Tibial artery (tissue), 4 donors: ENCODE results near the gene COMT.

Source experiments
- DNase-seq, 2 donors: peaks; one replicate each; pipeline ENCODE4 v3.0.0-alpha.2; 2019
- H3K27ac ChIP-seq, 2 donors: fragments of 200-600 bp; sonication (generic) in 1 of 2; 1 replicate in 1 of 2; 2 replicates in 1 of 2; pipeline ENCODE4 v1.5.1; 2018 to 2019; ENCODE audit warnings: mild to moderate bottlenecking in 1 of 2
- H3K27me3 ChIP-seq, 2 donors: fragments of 200-600 bp; sonication (generic) in 1 of 2; one replicate each; pipeline versions ENCODE4 v1.5.1 to v1.6.0; 2016 to 2019
- H3K36me3 ChIP-seq, 3 donors: fragments of 200-600 bp; sonication (generic) in 2 of 3; one replicate each; pipeline ENCODE4 v1.5.1; 2016 to 2019; ENCODE audit warnings: mild to moderate bottlenecking in 2 of 3
- H3K4me1 ChIP-seq, 4 donors: fragments of 200-600 bp; sonication (generic) in 2 of 4; 1 replicate in 3 of 4; 2 replicates in 1 of 4; pipeline ENCODE4 v1.5.1; 2016 to 2019
- H3K4me3 ChIP-seq, 2 donors: fragments of 200-600 bp; sonication (generic) in 1 of 2; 1 replicate in 1 of 2; 2 replicates in 1 of 2; pipeline ENCODE4 v1.5.1; 2018 to 2019; ENCODE audit warnings: mild to moderate bottlenecking in 2 of 2
- H3K9me3 ChIP-seq, 3 donors: fragments of 200-600 bp; sonication (generic) in 1 of 3; one replicate each; pipeline ENCODE4 v1.5.1; 2016 to 2019
- intact Hi-C: fragments of 100-400 bp; cut with DNase I; formaldehyde crosslinking; loops from one replicate; pipeline ENCODE4 v1.15.0; 2023; ENCODE audit warnings: low total_unique reads
- TF ChIP-seq, protein P1 (sequence below), 2 experiments: fragments of 200-600 bp in 1 of 2; fragments of 450-650 bp in 1 of 2; IDR thresholded peaks; one replicate each; pipeline ENCODE4 v1.5.1; 2017 to 2019; ENCODE audit warnings: antibody characterized with exemption in 2 of 2, mild to moderate bottlenecking in 1 of 2, moderate library complexity in 1 of 2

COMT gene

GRCh38 chr22:19941365-19942082, at the start of gene COMT, which contains the start of gene TXNRD2:
COMT (plus strand) TSS chr22:19941772; CDS start chr22:19962527, 20,755 bp downstream.
TXNRD2 (minus strand) TSS chr22:19941818; CDS start chr22:19941803, 15 bp downstream.
- Histone ChIP-seq H3K27ac (peak within 1 kb of the TSS; percentile 96 to 98), H3K27me3 (no peaks in the 10 kb centered on the region), H3K9me3 (no peaks in the 10 kb centered on the region), H3K4me1 (peaks cover 0 to 48% (median 32%) of the 10 kb centered on the region in 4 donors), H3K4me3 (peak within 1 kb of the TSS; percentile 79 to 99), H3K36me3 (no peaks in the 10 kb centered on the region)
- peak; percentile 61 to 86 for DNase-seq
- intact Hi-C loops, result no loop called here
- TF ChIP-seq, protein P1, sequence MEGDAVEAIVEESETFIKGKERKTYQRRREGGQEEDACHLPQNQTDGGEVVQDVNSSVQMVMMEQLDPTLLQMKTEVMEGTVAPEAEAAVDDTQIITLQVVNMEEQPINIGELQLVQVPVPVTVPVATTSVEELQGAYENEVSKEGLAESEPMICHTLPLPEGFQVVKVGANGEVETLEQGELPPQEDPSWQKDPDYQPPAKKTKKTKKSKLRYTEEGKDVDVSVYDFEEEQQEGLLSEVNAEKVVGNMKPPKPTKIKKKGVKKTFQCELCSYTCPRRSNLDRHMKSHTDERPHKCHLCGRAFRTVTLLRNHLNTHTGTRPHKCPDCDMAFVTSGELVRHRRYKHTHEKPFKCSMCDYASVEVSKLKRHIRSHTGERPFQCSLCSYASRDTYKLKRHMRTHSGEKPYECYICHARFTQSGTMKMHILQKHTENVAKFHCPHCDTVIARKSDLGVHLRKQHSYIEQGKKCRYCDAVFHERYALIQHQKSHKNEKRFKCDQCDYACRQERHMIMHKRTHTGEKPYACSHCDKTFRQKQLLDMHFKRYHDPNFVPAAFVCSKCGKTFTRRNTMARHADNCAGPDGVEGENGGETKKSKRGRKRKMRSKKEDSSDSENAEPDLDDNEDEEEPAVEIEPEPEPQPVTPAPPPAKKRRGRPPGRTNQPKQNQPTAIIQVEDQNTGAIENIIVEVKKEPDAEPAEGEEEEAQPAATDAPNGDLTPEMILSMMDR (IDR thresholded peaks at IDR 0.05), result no peak

DNA sequence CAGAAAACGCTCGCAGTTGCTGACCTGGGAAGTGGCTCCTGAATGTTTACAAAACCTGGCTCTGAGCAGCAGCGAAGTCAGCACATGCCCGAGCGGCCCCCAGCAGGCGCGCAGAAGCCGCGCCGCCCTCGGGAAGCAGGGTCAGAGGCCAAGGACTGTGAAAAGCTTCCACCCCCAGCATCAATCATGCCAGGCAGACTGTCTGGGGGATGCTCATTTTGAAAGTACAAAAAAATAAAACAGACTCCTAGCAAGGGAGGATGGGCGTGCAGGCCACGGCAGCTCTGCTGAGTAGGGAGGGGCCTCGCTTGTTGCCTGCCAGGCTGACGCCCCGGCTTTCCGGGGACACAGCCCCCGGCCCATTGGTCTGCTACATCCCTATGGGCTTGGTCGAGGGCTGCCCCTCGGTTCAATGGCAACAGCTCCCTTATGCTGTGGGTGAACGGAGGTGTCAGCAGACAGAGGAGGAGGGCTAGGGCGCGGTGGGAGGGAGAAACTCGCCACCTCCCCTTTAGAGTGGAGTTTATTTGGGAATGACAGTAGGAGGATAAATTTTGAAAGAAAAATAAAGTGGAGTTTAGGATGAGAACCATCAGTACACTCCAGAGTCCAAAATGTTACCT, 49.2 kb upstream of the COMT start:
- DNase-seq, result no peak
- Histone ChIP-seq H3K27ac (no peak overlapping the region), H3K4me3 (no peak overlapping the region)

DNA sequence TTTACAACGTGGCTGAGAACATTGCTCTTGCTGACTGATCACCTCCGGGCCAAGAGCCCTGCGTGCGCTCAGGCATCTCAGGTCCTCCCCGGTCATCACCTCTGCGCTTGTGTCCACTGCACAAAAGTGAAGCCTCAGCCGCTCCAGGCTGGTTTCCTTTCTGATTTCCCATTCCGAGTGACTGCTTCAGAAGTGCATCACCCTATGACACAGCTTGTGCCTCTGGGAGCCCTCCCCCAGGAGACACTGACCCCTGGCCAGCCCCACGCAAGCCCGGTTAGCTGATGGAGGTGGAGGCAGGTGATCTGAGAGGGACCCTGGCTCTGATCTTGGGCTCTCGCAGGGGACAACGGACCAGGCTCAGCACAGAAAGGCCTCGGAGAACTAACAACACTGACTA, 48.6 kb upstream of the COMT start:
- no peak for DNase-seq
- Histone ChIP-seq H3K9me3 (no peaks in the 10 kb centered on the region), H3K27ac (no peak overlapping the region), H3K36me3 (peaks cover 14 to 89% (median 47%) of the 10 kb centered on the region in 3 donors), H3K27me3 (no peaks in the 10 kb centered on the region), H3K4me3 (no peak overlapping the region), H3K4me1 (peaks cover 0 to 16% (median 0%) of the 10 kb centered on the region in 4 donors)
- intact Hi-C loops, result no loop called here
- TF ChIP-seq, protein P1 (IDR thresholded peaks at IDR 0.05), result no peak

More for the DNA sequence above, 49.2 kb upstream of the COMT start:
- Histone ChIP-seq H3K9me3 (no peaks in the 10 kb centered on the region), H3K36me3 (peaks cover 14 to 87% (median 41%) of the 10 kb centered on the region in 3 donors), H3K27me3 (no peaks in the 10 kb centered on the region), H3K4me1 (peaks cover 0 to 16% (median 0%) of the 10 kb centered on the region in 4 donors)
- intact Hi-C loops, result no loop called here
- TF ChIP-seq, protein P1 (IDR thresholded peaks at IDR 0.05), result no peak

DNA sequence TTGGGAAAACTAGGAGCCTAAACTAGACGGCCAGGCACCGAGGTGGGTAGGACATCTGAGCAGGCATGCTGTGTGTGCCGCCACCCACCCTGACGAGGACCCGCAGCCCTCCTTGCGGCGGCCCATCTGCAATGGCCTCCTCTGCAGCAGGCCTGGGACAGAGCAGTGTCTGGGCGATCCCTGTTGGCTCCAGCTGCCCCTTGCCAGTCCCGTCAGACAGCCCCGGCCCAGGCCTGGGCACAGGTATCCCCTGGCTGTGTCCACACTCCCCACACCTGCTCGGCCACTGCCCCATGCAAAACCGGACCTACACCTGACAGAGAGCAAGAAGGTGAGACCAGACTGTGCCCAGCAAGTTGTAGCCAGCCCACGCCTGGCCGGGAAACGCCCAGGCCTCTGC, 48.2 kb upstream of the COMT start:
- DNase-seq, result no peak
- intact Hi-C loops, result no loop called here
- Histone ChIP-seq H3K27ac (no peak overlapping the region), H3K36me3 (peaks cover 14 to 91% (median 51%) of the 10 kb centered on the region in 3 donors), H3K4me1 (peaks cover 0 to 16% (median 0%) of the 10 kb centered on the region in 4 donors), H3K9me3 (no peaks in the 10 kb centered on the region), H3K27me3 (no peaks in the 10 kb centered on the region), H3K4me3 (no peak overlapping the region)
- TF ChIP-seq, protein P1 (IDR thresholded peaks at IDR 0.05), result no peak

- H3K36me3 ChIP-seq, result peaks cover 14 to 97% (median 57%) of the 10 kb centered on the region in 3 donors
- TF ChIP-seq, protein P1 (IDR thresholded peaks at IDR 0.05), result no peak
- H3K4me3 ChIP-seq, result no peak overlapping the region
- no peaks in the 10 kb centered on the region for H3K9me3 ChIP-seq
- H3K4me1 ChIP-seq, result peaks cover 0 to 16% (median 0%) of the 10 kb centered on the region in 4 donors
- DNase-seq, result no peak
- no peak overlapping the region for H3K27ac ChIP-seq
- H3K27me3 ChIP-seq, result no peaks in the 10 kb centered on the region
- intact Hi-C loops, result no loop called here
These were observed 46.3 kb upstream of the COMT start for GRCh38 chr22:19895160-19895849.
